Measurements from ENCODE around the gene GRPEL1.
"Not testable (repeated sequence)": the region's sequence is repeated elsewhere in the genome, so short reads cannot be mapped to it uniquely, and the experiment has no call there.

Gene GRPEL1

GRCh38 chr4:7094916-7095315 lies 27.1 kb upstream of the GRPEL1 start:
- ChIA-PET CTCF (interaction anchor here (1.1 to 3.9 kb wide), 3 partner anchors 8 to 24 kb away, joined by 4 to 19 read pairs (median 9); no protein-coding TSS in a partner anchor), POLR2A (interaction anchor here (0.7 kb wide), 1 partner anchor 539 kb away, joined by 6 read pairs; no protein-coding TSS in a partner anchor)
- TF ChIP-seq CTCF (IDR thresholded peaks at IDR 0.05; ENCODE audit: control extremely low read depth, extremely low read depth, low read depth, missing control alignments): no peak
- no peak for DNase-seq (ENCODE audit: extremely low spot score)

GRCh38 chr4:7092026-7092425 lies 24.2 kb upstream of the GRPEL1 start:
- ChIA-PET POLR2A (no interaction called here), CTCF (no interaction called here)
- DNase-seq (ENCODE audit: extremely low spot score): no peak
- no peak for TF ChIP-seq CTCF (IDR thresholded peaks at IDR 0.05; ENCODE audit: control extremely low read depth, extremely low read depth, low read depth, missing control alignments)

GRCh38 chr4:7089213-7089986 lies 21.5 kb upstream of the GRPEL1 start:
- POLR2A ChIA-PET: no interaction called here
- no peak for DNase-seq (ENCODE audit: extremely low spot score)
- CTCF ChIA-PET: interaction anchor here (1.2 to 2.7 kb wide), 5 partner anchors 8 to 115 kb away, joined by 3 to 14 read pairs (median 5); no protein-coding TSS in a partner anchor
- no peak for TF ChIP-seq CTCF (IDR thresholded peaks at IDR 0.05; ENCODE audit: control extremely low read depth, extremely low read depth, low read depth, missing control alignments)

GRCh38 chr4:7087036-7087435 lies 19.2 kb upstream of the GRPEL1 start:
- no peak for TF ChIP-seq CTCF (IDR thresholded peaks at IDR 0.05; ENCODE audit: control extremely low read depth, extremely low read depth, low read depth, missing control alignments)
- CTCF ChIA-PET: interaction anchor here (1.4 kb wide), 1 partner anchor 14 kb away, joined by 3 read pairs; no protein-coding TSS in a partner anchor
- no peak for DNase-seq (ENCODE audit: extremely low spot score)
- POLR2A ChIA-PET: no interaction called here

GRCh38 chr4:7086384-7086783 lies 18.5 kb upstream of the GRPEL1 start:
- CTCF ChIA-PET: interaction anchor here (1.4 to 5.5 kb wide), 2 partner anchors 15 kb away, joined by 3 to 59 read pairs; no protein-coding TSS in a partner anchor
- no peak for TF ChIP-seq CTCF (IDR thresholded peaks at IDR 0.05; ENCODE audit: control extremely low read depth, extremely low read depth, low read depth, missing control alignments)
- no peak for DNase-seq (ENCODE audit: extremely low spot score)
- POLR2A ChIA-PET: no interaction called here

GRCh38 chr4:7084564-7084961 lies 16.7 kb upstream of the GRPEL1 start:
- POLR2A ChIA-PET; DNase-seq (ENCODE audit: extremely low spot score): not testable (repeated sequence)
- CTCF ChIA-PET: interaction anchor here (0.7 to 5.5 kb wide), 6 partner anchors 9 to 309 kb away, joined by 3 to 59 read pairs (median 3); no protein-coding TSS in a partner anchor

All from GM10248 (cell line).